ENCODE results near the gene SF3B3.

DNA sequence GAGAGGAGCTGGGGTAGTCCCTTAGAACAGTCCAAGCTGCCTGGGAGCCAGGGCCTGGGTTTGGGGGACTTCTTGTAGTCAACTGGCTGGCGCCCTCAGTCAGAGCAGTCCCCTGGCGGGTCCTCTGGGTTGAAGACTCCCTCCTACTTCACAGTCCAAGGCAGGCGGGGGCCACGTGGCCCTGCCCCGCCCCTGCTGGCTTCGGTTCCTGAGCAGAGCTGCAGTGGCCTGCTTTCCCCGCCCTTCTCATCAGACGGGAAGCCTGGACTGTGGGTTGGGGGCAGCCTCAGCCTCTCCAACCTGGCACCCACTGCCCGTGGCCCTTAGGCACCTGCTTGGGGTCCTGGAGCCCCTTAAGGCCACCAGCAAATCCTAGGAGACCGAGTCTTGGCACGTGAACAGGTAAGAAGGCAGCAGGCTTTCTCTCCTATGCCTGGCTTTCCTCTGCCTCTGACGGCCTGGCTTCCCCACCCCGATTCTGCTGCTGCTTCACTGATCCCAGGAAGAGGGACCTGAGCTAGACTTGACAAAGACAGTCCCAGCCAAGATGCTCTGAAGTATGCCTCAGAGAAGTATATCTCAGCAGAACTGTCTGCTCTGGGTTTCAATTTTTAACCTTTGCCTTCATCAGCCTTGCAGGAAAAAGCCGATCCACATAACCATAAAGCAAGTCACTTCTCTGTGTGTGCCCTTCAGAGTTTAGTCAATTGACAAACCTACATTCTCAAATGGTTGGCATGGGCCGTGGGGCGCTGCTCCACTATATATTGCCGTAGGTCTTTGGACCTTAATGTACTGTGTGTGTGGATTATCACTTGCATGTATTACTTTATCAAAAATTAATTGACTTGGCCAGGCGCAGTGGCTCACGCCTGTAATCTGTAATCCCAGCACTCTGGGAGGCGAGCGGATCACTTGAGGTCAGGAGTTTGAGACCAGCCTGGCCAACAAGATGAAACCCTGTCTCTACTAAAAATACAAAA is 56.3 kb downstream of the SF3B3 start:
- TF ChIP-seq POLR2AphosphoS5 (IDR thresholded peaks at IDR 0.05; ENCODE audit: borderline replicate concordance, low read depth, low read length) (no peak), EZH2 (IDR thresholded peaks at IDR 0.05) (no peak), FOXP2 (optimal IDR thresholded peaks at IDR 0.05; ENCODE audit: control extremely low read depth, extremely low read length, insufficient read depth) (no peak)
